GM12892 (cell line): ENCODE data around the gene SV2C.

Source experiments
- POLR2A ChIP-seq: IDR thresholded peaks from 2 replicates; pipeline ENCODE4 v1.6.1; 2011; ENCODE audit warnings: low read depth, low read length, control low read depth
- POLR2AphosphoS5 ChIP-seq: IDR thresholded peaks from 2 replicates; pipeline ENCODE4 v1.6.1; 2011; ENCODE audit warnings: low read depth, low read length, control low read depth

DNA sequence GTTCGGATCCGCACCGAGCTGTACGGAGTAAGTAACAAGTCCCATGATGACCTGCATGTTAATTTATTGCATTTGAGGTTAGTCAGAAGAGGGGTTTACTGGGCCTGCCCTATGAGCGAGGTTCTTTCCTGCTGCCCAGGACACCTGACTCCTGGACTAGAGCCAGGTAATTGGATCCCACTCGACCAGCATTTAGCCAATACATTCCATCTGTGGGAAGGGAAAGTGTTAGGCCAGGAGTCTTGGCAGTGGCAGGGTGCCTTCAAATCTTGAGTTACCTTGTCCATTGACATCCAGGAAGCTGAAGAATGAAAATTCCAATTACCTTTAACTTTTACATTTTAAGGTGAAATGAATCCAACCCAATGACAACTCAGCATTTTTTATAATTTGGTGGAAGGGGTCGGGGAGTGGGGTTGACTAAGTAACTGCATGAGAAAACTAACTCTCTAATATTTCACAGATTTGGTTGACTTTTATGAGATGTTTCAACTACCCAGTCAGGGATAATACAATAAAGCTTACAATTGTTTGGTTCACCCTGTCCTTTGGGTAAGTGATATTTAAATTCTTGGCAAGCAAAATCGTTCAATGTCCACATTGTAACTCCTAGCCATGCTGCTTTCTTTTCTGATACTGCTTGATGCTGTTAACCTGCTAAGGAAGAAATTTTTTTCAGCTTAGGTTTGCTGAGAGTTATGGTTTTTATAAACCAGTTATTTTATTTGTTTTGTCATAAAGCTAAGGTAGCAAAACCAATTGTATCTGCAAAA lies 208.3 kb downstream of the SV2C start:
- TF ChIP-seq POLR2A (no peak), POLR2AphosphoS5 (no peak)
